Measurements from ENCODE around the gene SVIL. TPM values are rescaled to one million over a fixed set of nuclear protein-coding genes. Genes with fewer than 3 reads are reported as not detected.
"Not testable (repeated sequence)": the region's sequence is repeated elsewhere in the genome, so short reads cannot be mapped to it uniquely, and the experiment has no call there.

SVIL gene
- polyA plus RNA-seq, 4 donors: 6.7 to 26.4 (median 9.8) TPM

DNA sequence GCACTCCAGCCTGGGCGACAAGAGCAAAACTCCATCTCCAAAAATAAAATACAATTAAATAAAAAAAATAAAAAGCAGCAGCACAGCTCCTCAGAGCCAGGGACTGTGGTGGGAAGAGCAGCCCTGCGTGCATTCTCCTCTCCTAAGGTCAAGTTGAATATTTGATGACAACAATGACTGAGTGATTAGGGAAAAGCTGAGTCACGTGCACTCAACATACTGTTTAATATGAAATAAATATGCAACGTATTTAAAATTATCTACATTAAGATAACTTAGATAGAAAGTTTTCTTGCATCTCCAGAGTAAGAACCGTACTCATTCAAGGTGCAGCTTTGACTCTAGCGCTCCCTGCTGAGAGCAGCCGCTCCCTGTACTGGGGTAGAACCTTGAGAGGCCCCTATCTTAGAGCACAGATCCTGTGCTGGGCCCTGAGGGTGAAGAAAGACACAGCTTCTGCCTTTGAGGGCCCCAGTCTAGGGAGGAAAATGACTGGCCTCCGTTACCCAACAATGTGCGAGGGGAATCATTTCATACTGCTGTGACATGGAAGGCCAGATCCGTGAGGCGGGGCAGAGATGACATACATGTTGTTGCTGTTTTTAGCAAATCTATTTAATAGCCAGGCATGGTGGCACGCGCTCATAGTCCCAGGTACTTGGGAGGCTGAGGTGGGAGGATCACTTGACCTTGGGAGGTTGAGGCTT lies 81.1 kb downstream of the SVIL start:
- FAIRE-seq (no peak), DNase-seq (no peak)
- H3K27ac ChIP-seq (ENCODE audit: low read depth in 1 of 3, low read length in 2 of 3): no peak overlapping the region
- no peaks in the 10 kb centered on the region for H3K9me3 ChIP-seq (ENCODE audit: control insufficient read depth in 2 of 2, insufficient read depth in 1 of 2, low read depth in 1 of 2, low read length in 1 of 2)
- H3K4me3 ChIP-seq (ENCODE audit: low read depth in 1 of 3, low read length in 3 of 3): no peak overlapping the region
- peaks cover 0 to 38% (median 8%) of the 10 kb centered on the region in 3 donors for H3K36me3 ChIP-seq (ENCODE audit: control insufficient read depth in 3 of 3, insufficient read depth in 2 of 3, low read depth in 1 of 3, low read length in 3 of 3)
- H3K4me1 ChIP-seq (ENCODE audit: control insufficient read depth in 3 of 3, insufficient read depth in 2 of 3, low read depth in 1 of 3, low read length in 2 of 3): peaks cover 0 to 3% (median 0%) of the 10 kb centered on the region in 3 donors
- H3K27me3 ChIP-seq (ENCODE audit: control insufficient read depth in 3 of 3, insufficient read depth in 3 of 3, low read length in 3 of 3): no peaks in the 10 kb centered on the region
- 86 to 90% (median 89%) methylated on average over 13 of the region's 13 CpGs for WGBS, 3 donors

DNA sequence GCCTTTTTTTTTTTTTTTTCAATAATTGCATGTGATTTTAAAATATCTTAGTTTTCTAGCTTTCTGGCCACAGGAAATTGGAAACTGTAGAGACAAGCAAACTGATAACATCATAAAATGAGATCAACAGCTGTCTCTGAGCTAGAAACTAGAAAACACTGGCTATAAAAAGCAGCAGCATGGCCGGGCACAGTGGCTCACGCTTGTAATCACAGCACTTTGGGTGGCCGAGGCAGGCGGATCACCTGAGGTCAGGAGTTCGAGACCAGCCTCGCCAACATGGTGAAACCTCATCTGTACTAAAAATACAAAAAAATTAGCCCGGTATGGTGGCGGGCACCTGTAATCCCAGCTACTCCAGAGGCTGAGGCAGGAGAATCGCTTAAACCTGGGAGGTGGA lies 81.7 kb downstream of the SVIL start:
- 88 to 96% (median 93%) methylated on average over 9 of the region's 9 CpGs for WGBS, 3 donors
- not testable (repeated sequence) for H3K9me3 ChIP-seq (ENCODE audit: control insufficient read depth in 2 of 2, insufficient read depth in 1 of 2, low read depth in 1 of 2, low read length in 1 of 2); H3K4me1 ChIP-seq (ENCODE audit: control insufficient read depth in 3 of 3, insufficient read depth in 2 of 3, low read depth in 1 of 3, low read length in 2 of 3); H3K4me3 ChIP-seq (ENCODE audit: low read depth in 1 of 3, low read length in 3 of 3); H3K27me3 ChIP-seq (ENCODE audit: control insufficient read depth in 3 of 3, insufficient read depth in 3 of 3, low read length in 3 of 3); H3K27ac ChIP-seq (ENCODE audit: low read depth in 1 of 3, low read length in 2 of 3); DNase-seq; FAIRE-seq
- peaks cover 0 to 38% (median 8%) of the 10 kb centered on the region in 3 donors for H3K36me3 ChIP-seq (ENCODE audit: control insufficient read depth in 3 of 3, insufficient read depth in 2 of 3, low read depth in 1 of 3, low read length in 3 of 3)

DNA sequence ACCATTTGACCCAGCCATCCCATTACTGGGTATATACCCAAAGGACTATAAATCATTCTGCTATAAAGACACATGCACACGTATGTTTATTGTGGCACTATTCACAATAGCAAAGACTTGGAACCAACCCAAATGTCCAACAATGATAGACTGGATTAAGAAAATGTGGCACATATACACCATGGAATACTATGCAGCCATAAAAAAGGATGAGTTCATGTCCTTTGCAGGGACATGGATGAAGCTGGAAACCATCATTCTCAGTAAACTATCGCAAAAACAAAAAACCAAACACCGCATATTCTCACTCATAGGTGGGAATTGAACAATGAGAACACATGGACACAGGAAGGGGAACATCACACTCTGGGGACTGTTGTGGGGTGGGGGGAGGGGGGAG lies 85.3 kb downstream of the SVIL start:
- 100% methylated on average over 2 of the region's 3 CpGs; no CpG with 5 or more reads in 2 of the 3 donors for WGBS, 3 donors
- FAIRE-seq: not testable (repeated sequence)

DNA sequence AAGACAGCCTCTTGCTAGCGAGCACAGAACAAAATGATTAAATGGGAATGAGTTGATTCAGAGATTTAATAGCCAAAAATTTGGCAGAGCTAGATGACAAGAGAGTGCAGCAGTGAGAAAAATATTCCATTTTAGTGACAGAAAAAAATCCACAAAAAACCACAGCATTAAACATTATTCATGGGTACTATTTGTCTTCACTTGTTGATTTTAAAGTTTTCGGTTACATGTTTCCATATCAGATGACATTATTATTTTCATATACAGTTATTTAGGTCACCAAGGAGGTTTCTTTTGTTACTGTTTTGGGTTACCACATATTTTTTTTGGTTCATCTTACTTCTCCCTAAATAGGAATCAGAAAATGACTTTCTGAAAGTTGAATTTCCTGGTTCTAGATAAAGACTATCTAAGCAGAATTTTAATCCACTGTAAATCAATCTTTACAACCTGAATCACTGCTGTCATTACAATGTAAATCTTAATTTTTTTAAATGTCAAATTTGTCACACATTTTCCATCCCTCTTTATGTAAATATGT lies 87.9 kb downstream of the SVIL start:
- Histone ChIP-seq H3K36me3 (ENCODE audit: control insufficient read depth in 3 of 3, insufficient read depth in 2 of 3, low read depth in 1 of 3, low read length in 3 of 3) (peaks cover 0 to 22% (median 4%) of the 10 kb centered on the region in 3 donors), H3K4me3 (ENCODE audit: low read depth in 1 of 3, low read length in 3 of 3) (no peak overlapping the region), H3K9me3 (ENCODE audit: control insufficient read depth in 2 of 2, insufficient read depth in 1 of 2, low read depth in 1 of 2, low read length in 1 of 2) (no peaks in the 10 kb centered on the region), H3K4me1 (ENCODE audit: control insufficient read depth in 3 of 3, insufficient read depth in 2 of 3, low read depth in 1 of 3, low read length in 2 of 3) (no peaks in the 10 kb centered on the region), H3K27ac (ENCODE audit: low read depth in 1 of 3, low read length in 2 of 3) (no peak overlapping the region), H3K27me3 (ENCODE audit: control insufficient read depth in 3 of 3, insufficient read depth in 3 of 3, low read length in 3 of 3) (no peaks in the 10 kb centered on the region)
- no peak for DNase-seq
- 88 to 91% (median 89%) methylated on average over 2 of the region's 2 CpGs for WGBS, 3 donors
- FAIRE-seq: no peak

More for the DNA sequence above, 85.3 kb downstream of the SVIL start:
- H3K27ac ChIP-seq (ENCODE audit: low read depth in 1 of 3, low read length in 2 of 3); H3K9me3 ChIP-seq (ENCODE audit: control insufficient read depth in 2 of 2, insufficient read depth in 1 of 2, low read depth in 1 of 2, low read length in 1 of 2); H3K4me3 ChIP-seq (ENCODE audit: low read depth in 1 of 3, low read length in 3 of 3); DNase-seq; H3K4me1 ChIP-seq (ENCODE audit: control insufficient read depth in 3 of 3, insufficient read depth in 2 of 3, low read depth in 1 of 3, low read length in 2 of 3); H3K27me3 ChIP-seq (ENCODE audit: control insufficient read depth in 3 of 3, insufficient read depth in 3 of 3, low read length in 3 of 3): not testable (repeated sequence)
- H3K36me3 ChIP-seq (ENCODE audit: control insufficient read depth in 3 of 3, insufficient read depth in 2 of 3, low read depth in 1 of 3, low read length in 3 of 3): peaks cover 0 to 36% (median 8%) of the 10 kb centered on the region in 3 donors

DNA sequence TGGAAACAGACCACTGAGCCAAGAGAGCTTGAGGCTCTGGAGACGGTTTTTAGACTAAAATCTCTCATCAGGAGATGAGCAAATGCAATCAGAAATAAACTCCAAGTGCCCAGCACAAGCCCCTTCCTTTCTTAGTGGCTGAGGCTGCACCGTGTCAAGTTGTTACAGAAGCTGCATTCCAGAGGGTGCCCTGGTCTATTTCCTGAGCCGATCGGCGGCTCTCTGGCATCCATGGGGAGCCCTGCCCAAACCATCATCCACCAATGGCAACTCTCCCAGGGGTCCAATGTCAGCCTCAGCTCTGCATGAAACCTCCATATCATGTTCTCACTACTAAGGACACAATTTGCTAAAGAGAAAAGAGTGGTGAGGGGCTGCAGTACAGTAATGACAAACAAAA lies 89.6 kb downstream of the SVIL start:
- FAIRE-seq: no peak
- no peak for DNase-seq
- Histone ChIP-seq H3K9me3 (ENCODE audit: control insufficient read depth in 2 of 2, insufficient read depth in 1 of 2, low read depth in 1 of 2, low read length in 1 of 2) (no peaks in the 10 kb centered on the region), H3K27ac (ENCODE audit: low read depth in 1 of 3, low read length in 2 of 3) (no peak overlapping the region), H3K4me1 (ENCODE audit: control insufficient read depth in 3 of 3, insufficient read depth in 2 of 3, low read depth in 1 of 3, low read length in 2 of 3) (no peaks in the 10 kb centered on the region), H3K4me3 (ENCODE audit: low read depth in 1 of 3, low read length in 3 of 3) (no peak overlapping the region), H3K36me3 (ENCODE audit: control insufficient read depth in 3 of 3, insufficient read depth in 2 of 3, low read depth in 1 of 3, low read length in 3 of 3) (peaks cover 0 to 12% (median 0%) of the 10 kb centered on the region in 3 donors), H3K27me3 (ENCODE audit: control insufficient read depth in 3 of 3, insufficient read depth in 3 of 3, low read length in 3 of 3) (no peaks in the 10 kb centered on the region)
- 61 to 84% (median 73%) methylated on average over 5 of the region's 5 CpGs for WGBS, 3 donors

DNA sequence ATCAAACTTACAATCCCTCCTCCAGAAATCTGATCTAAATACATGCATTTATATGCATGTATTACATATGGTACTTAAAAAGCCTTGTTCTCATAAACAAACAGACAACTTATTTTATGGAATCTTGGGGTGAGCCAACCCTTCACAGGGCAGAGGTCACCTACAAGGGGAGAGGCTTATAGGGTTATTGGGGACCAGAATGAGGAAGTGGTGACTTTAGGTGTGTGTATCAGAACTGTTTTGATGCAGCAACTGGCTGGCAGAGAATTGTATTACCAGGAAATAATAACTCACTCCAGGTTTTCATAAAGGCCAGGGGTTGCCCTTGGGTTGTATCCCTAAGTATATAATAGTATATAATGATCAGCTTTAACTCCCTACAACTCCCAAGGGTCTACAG lies 91.1 kb downstream of the SVIL start:
- peaks cover 0 to 17% (median 0%) of the 10 kb centered on the region in 3 donors for H3K36me3 ChIP-seq (ENCODE audit: control insufficient read depth in 3 of 3, insufficient read depth in 2 of 3, low read depth in 1 of 3, low read length in 3 of 3)
- H3K4me3 ChIP-seq (ENCODE audit: low read depth in 1 of 3, low read length in 3 of 3): no peak overlapping the region
- DNase-seq: peak in 1 of 2 donors; percentile 52
- no peaks in the 10 kb centered on the region for H3K27me3 ChIP-seq (ENCODE audit: control insufficient read depth in 3 of 3, insufficient read depth in 3 of 3, low read length in 3 of 3)
- no peaks in the 10 kb centered on the region for H3K4me1 ChIP-seq (ENCODE audit: control insufficient read depth in 3 of 3, insufficient read depth in 2 of 3, low read depth in 1 of 3, low read length in 2 of 3)
- no peak overlapping the region for H3K27ac ChIP-seq (ENCODE audit: low read depth in 1 of 3, low read length in 2 of 3)
- FAIRE-seq: no peak
- H3K9me3 ChIP-seq (ENCODE audit: control insufficient read depth in 2 of 2, insufficient read depth in 1 of 2, low read depth in 1 of 2, low read length in 1 of 2): no peaks in the 10 kb centered on the region

DNA sequence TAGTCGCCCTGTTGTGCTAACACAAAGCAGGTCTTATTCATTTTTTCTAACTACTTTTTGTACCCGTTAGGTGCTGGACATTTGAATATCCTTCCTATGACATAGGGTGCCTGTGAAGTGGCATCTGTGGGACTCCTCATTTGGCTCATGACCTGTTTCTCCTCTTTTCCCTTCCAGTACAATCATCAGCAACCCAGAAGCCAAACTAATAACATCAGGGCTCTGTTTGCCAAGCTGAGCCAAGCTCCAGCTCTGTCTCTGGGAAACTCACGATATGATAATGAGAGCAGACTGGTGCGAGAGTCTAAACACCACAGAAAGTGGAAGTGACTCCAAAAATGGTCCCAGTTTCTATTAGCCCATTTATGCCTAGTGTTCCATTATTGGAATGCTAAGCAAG lies 92.0 kb downstream of the SVIL start:
- Histone ChIP-seq H3K4me3 (ENCODE audit: low read depth in 1 of 3, low read length in 3 of 3) (no peak overlapping the region), H3K27me3 (ENCODE audit: control insufficient read depth in 3 of 3, insufficient read depth in 3 of 3, low read length in 3 of 3) (no peaks in the 10 kb centered on the region), H3K36me3 (ENCODE audit: control insufficient read depth in 3 of 3, insufficient read depth in 2 of 3, low read depth in 1 of 3, low read length in 3 of 3) (peaks cover 0 to 21% (median 0%) of the 10 kb centered on the region in 3 donors), H3K9me3 (ENCODE audit: control insufficient read depth in 2 of 2, insufficient read depth in 1 of 2, low read depth in 1 of 2, low read length in 1 of 2) (no peaks in the 10 kb centered on the region), H3K27ac (ENCODE audit: low read depth in 1 of 3, low read length in 2 of 3) (no peak overlapping the region), H3K4me1 (ENCODE audit: control insufficient read depth in 3 of 3, insufficient read depth in 2 of 3, low read depth in 1 of 3, low read length in 2 of 3) (no peaks in the 10 kb centered on the region)
- 79 to 90% (median 81%) methylated on average over 4 of the region's 4 CpGs for WGBS, 3 donors
- no peak for FAIRE-seq
- DNase-seq: no peak

DNA sequence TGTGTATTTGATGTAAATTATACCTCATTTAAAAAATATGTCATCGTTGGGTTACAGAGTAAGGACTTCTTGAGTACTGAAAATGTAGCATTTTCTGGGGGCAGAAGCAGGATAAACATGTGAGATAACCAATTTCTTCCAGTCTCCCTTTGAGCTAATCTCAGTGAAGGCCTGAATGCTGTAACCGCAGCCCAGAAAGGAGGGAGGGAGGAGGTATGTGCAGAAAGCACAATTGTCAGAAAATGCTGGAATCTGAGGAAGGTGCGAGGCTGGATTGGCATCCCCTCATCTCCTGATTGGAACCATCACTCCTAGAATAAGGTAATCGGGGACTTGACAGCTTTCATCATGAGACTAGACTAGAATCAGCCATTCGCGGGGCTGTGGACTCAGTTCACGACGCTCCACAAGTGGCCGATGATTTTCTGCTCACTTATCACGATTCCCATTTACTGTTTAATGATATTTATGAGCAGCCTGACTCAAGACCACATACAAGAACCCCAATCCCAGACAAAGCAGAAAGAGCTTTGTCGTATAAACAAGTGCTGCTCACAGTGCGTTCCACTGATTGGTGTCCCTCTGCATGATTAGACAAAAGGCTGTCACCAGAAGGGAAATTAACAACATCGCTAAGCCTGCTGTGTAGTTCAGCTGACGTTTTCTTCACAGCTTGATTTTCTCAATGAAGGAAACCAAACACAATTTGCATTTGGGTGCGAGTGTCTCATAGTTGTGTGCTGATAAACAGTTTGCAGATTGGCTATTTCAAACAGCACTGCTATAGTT lies 93.2 kb downstream of the SVIL start:
- DNase-seq: no peak
- Histone ChIP-seq H3K4me3 (ENCODE audit: low read depth in 1 of 3, low read length in 3 of 3) (no peak overlapping the region), H3K36me3 (ENCODE audit: control insufficient read depth in 3 of 3, insufficient read depth in 2 of 3, low read depth in 1 of 3, low read length in 3 of 3) (peaks cover 0 to 21% (median 0%) of the 10 kb centered on the region in 3 donors), H3K9me3 (ENCODE audit: control insufficient read depth in 2 of 2, insufficient read depth in 1 of 2, low read depth in 1 of 2, low read length in 1 of 2) (no peaks in the 10 kb centered on the region), H3K4me1 (ENCODE audit: control insufficient read depth in 3 of 3, insufficient read depth in 2 of 3, low read depth in 1 of 3, low read length in 2 of 3) (no peaks in the 10 kb centered on the region), H3K27ac (ENCODE audit: low read depth in 1 of 3, low read length in 2 of 3) (no peak overlapping the region), H3K27me3 (ENCODE audit: control insufficient read depth in 3 of 3, insufficient read depth in 3 of 3, low read length in 3 of 3) (no peaks in the 10 kb centered on the region)
- FAIRE-seq: no peak
- WGBS, 3 donors: 84 to 89% (median 88%) methylated on average over 15 of the region's 15 CpGs

Measured in small intestine (tissue), 7 donors.